Measurements from ENCODE around the gene TMEM218. TPM values are rescaled to one million over a fixed set of nuclear protein-coding genes. Genes with fewer than 3 reads are reported as not detected.

TMEM218 gene
- total RNA-seq, 1 experiment from 2014 or later, result 17.9 TPM

DNA sequence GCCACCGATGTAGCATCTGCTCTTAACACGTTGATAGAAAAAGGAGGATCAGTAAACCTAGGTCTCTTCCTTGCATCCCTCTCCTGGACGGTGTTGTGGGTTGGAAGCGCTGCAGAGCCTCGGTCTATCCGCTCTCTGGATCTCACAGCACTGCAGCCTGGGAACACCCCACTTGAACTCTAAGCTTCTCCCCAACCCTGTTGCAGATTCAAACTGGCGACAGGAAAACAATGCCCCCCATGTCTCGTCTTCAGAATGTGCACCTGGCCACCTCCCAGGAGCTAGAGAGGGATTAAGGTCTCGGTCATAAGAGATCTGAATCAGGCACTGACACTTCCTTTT is 454 bp downstream of the TMEM218 start:
- ATAC-seq (0 out of 2 replicates have a peak, but pooled peaks have one; percentile 0), DNase-seq (ENCODE audit: low read depth, low spot score) (no peak)
- ChIA-PET POLR2A (interaction anchor here (1.2 to 2.8 kb wide), 2 partner anchors 13 to 20 kb away, joined by 3 to 21 read pairs; no protein-coding TSS in a partner anchor), CTCF (interaction anchor here (1.0 to 1.8 kb wide), 5 partner anchors 13 to 319 kb away, joined by 3 to 19 read pairs (median 11); no protein-coding TSS in a partner anchor), RAD21 (ENCODE audit: low non-redundant PET in 1 of 2, low total read pairs in 2 of 2, uncharacterized antibody in 2 of 2, unreplicated experiment in 2 of 2) (no interaction called here)
- no peaks in the 10 kb centered on the region for H4K20me1 ChIP-seq (ENCODE audit: insufficient read depth)
- H3K4me3 ChIP-seq (replicated peaks in 1 of 2; ENCODE audit: low read depth in 1 of 2, low read length in 2 of 2), result peak overlapping the region; percentile 68 to 98
- no peaks in the 10 kb centered on the region for H3K27me3 ChIP-seq (ENCODE audit: insufficient read depth, low read length)
- H3K9me3 ChIP-seq (ENCODE audit: control insufficient read depth in 1 of 2, insufficient read depth in 1 of 2, low read depth in 1 of 2, low read length in 2 of 2), result no peaks in the 10 kb centered on the region
- H3K79me2 ChIP-seq (ENCODE audit: insufficient read depth, low read length), result peaks cover 32% of the 10 kb centered on the region; the same call in 1 of the 2 replicates
- intact Hi-C loops (cut with micrococcal nuclease), result no loop called here
- no peaks in the 10 kb centered on the region for H3K36me3 ChIP-seq (ENCODE audit: control insufficient read depth in 1 of 2, insufficient read depth in 2 of 2, low read length in 2 of 2)
- peak overlapping the region; percentile 45 for H3K27ac ChIP-seq (ENCODE audit: low read depth, low read length)
- TF ChIP-seq, protein P1, sequence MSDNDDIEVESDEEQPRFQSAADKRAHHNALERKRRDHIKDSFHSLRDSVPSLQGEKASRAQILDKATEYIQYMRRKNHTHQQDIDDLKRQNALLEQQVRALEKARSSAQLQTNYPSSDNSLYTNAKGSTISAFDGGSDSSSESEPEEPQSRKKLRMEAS (IDR thresholded peaks at IDR 0.05), result no peak; the same call in 1 of the 2 replicates
- TF ChIP-seq TCF7L2 (IDR thresholded peaks at IDR 0.05; ENCODE audit: borderline replicate concordance, extremely low read depth, insufficient read depth, insufficient read length) (no peak), CEBPB (IDR thresholded peaks at IDR 0.05; ENCODE audit: low read depth) (no peak), EZH2 (IDR thresholded peaks at IDR 0.05) (no peak), EZH2phosphoT487 (IDR thresholded peaks at IDR 0.05; ENCODE audit: borderline replicate concordance) (no peak), SRF (IDR thresholded peaks at IDR 0.05; ENCODE audit: low read depth) (no peak), CBX3 (IDR thresholded peaks at IDR 0.05; ENCODE audit: low read depth) (no peak), SP1 (IDR thresholded peaks at IDR 0.05; ENCODE audit: low read depth) (no peak), ELF1 (IDR thresholded peaks at IDR 0.05; ENCODE audit: borderline replicate concordance, low read depth) (no peak), SIN3A (IDR thresholded peaks at IDR 0.05; ENCODE audit: low read depth) (no peak; the same call in 1 of the 2 replicates), FOSL1 (IDR thresholded peaks at IDR 0.05; ENCODE audit: low read depth) (no peak), ZFX (IDR thresholded peaks at IDR 0.05) (no peak), POLR2A (IDR thresholded peaks at IDR 0.05; ENCODE audit: borderline replicate concordance, extremely low read depth, insufficient read depth, insufficient read length) (no peak)
- TF ChIP-seq, protein P2, sequence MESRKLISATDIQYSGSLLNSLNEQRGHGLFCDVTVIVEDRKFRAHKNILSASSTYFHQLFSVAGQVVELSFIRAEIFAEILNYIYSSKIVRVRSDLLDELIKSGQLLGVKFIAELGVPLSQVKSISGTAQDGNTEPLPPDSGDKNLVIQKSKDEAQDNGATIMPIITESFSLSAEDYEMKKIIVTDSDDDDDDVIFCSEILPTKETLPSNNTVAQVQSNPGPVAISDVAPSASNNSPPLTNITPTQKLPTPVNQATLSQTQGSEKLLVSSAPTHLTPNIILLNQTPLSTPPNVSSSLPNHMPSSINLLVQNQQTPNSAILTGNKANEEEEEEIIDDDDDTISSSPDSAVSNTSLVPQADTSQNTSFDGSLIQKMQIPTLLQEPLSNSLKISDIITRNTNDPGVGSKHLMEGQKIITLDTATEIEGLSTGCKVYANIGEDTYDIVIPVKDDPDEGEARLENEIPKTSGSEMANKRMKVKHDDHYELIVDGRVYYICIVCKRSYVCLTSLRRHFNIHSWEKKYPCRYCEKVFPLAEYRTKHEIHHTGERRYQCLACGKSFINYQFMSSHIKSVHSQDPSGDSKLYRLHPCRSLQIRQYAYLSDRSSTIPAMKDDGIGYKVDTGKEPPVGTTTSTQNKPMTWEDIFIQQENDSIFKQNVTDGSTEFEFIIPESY (IDR thresholded peaks at IDR 0.05; ENCODE audit: extremely low read depth, insufficient replicate concordance, low read length), result no peak
- TF ChIP-seq, protein P3, sequence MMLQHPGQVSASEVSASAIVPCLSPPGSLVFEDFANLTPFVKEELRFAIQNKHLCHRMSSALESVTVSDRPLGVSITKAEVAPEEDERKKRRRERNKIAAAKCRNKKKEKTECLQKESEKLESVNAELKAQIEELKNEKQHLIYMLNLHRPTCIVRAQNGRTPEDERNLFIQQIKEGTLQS (IDR thresholded peaks at IDR 0.05), result no peak
- TF ChIP-seq, protein P4, sequence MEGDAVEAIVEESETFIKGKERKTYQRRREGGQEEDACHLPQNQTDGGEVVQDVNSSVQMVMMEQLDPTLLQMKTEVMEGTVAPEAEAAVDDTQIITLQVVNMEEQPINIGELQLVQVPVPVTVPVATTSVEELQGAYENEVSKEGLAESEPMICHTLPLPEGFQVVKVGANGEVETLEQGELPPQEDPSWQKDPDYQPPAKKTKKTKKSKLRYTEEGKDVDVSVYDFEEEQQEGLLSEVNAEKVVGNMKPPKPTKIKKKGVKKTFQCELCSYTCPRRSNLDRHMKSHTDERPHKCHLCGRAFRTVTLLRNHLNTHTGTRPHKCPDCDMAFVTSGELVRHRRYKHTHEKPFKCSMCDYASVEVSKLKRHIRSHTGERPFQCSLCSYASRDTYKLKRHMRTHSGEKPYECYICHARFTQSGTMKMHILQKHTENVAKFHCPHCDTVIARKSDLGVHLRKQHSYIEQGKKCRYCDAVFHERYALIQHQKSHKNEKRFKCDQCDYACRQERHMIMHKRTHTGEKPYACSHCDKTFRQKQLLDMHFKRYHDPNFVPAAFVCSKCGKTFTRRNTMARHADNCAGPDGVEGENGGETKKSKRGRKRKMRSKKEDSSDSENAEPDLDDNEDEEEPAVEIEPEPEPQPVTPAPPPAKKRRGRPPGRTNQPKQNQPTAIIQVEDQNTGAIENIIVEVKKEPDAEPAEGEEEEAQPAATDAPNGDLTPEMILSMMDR (IDR thresholded peaks at IDR 0.05 in 2 of 3, conservative IDR thresholded peaks at IDR 0.05 in 1 of 3; ENCODE audit: borderline replicate concordance in 1 of 3, insufficient read depth in 1 of 3, low read depth in 2 of 3, low read length in 2 of 3), result no peak
- no peaks in the 10 kb centered on the region for H3K9me2 ChIP-seq (ENCODE audit: insufficient read depth)
- BruUV-seq (replicated peaks), result TSS peak; percentile 72
- peak overlapping the region; percentile 95 for H3K4me2 ChIP-seq (ENCODE audit: low read length)
- peak overlapping the region; percentile 88 for H2AFZ ChIP-seq (ENCODE audit: low read depth, low read length, poor library complexity, severe bottlenecking)
- H3K9ac ChIP-seq (ENCODE audit: low read length), result peak overlapping the region; percentile 87
- H3K4me1 ChIP-seq (ENCODE audit: control insufficient read depth in 1 of 2, insufficient read depth in 2 of 2, low read length in 2 of 2), result peaks cover 3 to 17% of the 10 kb centered on the region in 2 experiments; a peak in 3 of 4 replicates

All from HCT116 (cell line).